T-cell (primary cell): ENCODE results near the gene NAA40. TPM values are rescaled to one million over a fixed set of nuclear protein-coding genes. Genes with fewer than 3 reads are reported as not detected.

Source experiments
- ATAC-seq, 4 experiments: fragments of 200-7000 bp in 3 of 4; fragments of 150-1000 bp in 1 of 4; cut with Tn5 transposase; replicated peaks in 1 of 4; 1 replicate in 3 of 4; 2 replicates in 1 of 4; pipeline ENCODE4 v1.10.0; 2021; ENCODE audit warnings: moderate library complexity in 3 of 4, mild to moderate bottlenecking in 2 of 4, moderate number of reproducible peaks in 1 of 4
- CTCF ChIA-PET, 2 donors: fragments of 300-600 bp; sonication (Branson Sonifier 250); formaldehyde crosslinking; loops; one replicate each; lab custom pipeline; 2022; ENCODE audit warnings: antibody characterized with exemption in 2 of 2; lab: Charles Lee
- POLR2A ChIA-PET, 2 donors: fragments of 300-600 bp; sonication (Branson Sonifier 250); formaldehyde crosslinking; loops; one replicate each; lab custom pipeline; 2022; ENCODE audit warnings: antibody characterized with exemption in 2 of 2; lab: Charles Lee
- DNase-seq, 35 experiments: peaks; one replicate each; pipeline versions ENCODE4 v3.0.0 to v3.0.0-alpha.2; 2013 to 2023
- H3K27ac ChIP-seq: one replicate; pipeline ENCODE4 v1.5.1; 2013; ENCODE audit warnings: low read length
- H3K27me3 ChIP-seq, 2 experiments: replicated peaks in 1 of 2; 1 replicate in 1 of 2; 2 replicates in 1 of 2; pipeline versions ENCODE4 v1.6.1 to v1.7.0; 2013; ENCODE audit warnings: low read length in 1 of 2, mixed read lengths in 1 of 2; ENCODE audit not compliant: control insufficient read depth in 2 of 2, insufficient read depth in 2 of 2; ENCODE audit errors: extremely low read depth in 1 of 2
- H3K36me3 ChIP-seq, 2 donors: 1 replicate in 1 of 2; 2 replicates in 1 of 2; pipeline versions ENCODE4 v1.6.1 to v1.7.0; 2013; ENCODE audit warnings: low read length in 1 of 2; ENCODE audit not compliant: control insufficient read depth in 2 of 2, insufficient read depth in 1 of 2; ENCODE audit errors: extremely low read depth in 1 of 2
- H3K4me1 ChIP-seq, 2 experiments: 1 replicate in 1 of 2; 2 replicates in 1 of 2; pipeline versions ENCODE4 v1.6.1 to v1.7.0; 2013; ENCODE audit warnings: low read length in 2 of 2, mixed read lengths in 1 of 2; ENCODE audit not compliant: insufficient read depth in 2 of 2, control insufficient read depth in 1 of 2; ENCODE audit errors: extremely low read depth in 1 of 2
- H3K4me3 ChIP-seq, 2 donors: 1 replicate in 1 of 2; 2 replicates in 1 of 2; pipeline versions ENCODE4 v1.5.1 to v1.7.0; 2013; ENCODE audit warnings: mild to moderate bottlenecking in 2 of 2, low read length in 1 of 2, moderate library complexity in 1 of 2; ENCODE audit not compliant: control insufficient read depth in 1 of 2; ENCODE audit errors: extremely low read depth in 1 of 2
- H3K9me3 ChIP-seq: 2 replicates; pipeline ENCODE4 v1.7.0; 2013
- H3K27ac Mint-ChIP-seq, 2 donors: one replicate each; pipeline ENCODE4 v1.8.0; 2020 to 2021; ENCODE audit warnings: mild to moderate bottlenecking in 2 of 2, mixed read lengths in 2 of 2
- H3K27me3 Mint-ChIP-seq, 2 donors: one replicate each; pipeline ENCODE4 v1.8.0; 2021 to 2022; ENCODE audit warnings: mixed read lengths in 2 of 2
- H3K36me3 Mint-ChIP-seq: one replicate; pipeline ENCODE4 v1.8.0; 2021; ENCODE audit warnings: mixed read lengths
- H3K4me1 Mint-ChIP-seq, 3 donors: one replicate each; pipeline ENCODE4 v1.8.0; 2020 to 2022; ENCODE audit warnings: mixed read lengths in 3 of 3, mild to moderate bottlenecking in 1 of 3
- H3K4me3 Mint-ChIP-seq, 3 donors: one replicate each; pipeline ENCODE4 v1.8.0; 2020 to 2022; ENCODE audit warnings: mild to moderate bottlenecking in 3 of 3, mixed read lengths in 3 of 3, moderate library complexity in 3 of 3
- H3K9me3 Mint-ChIP-seq, 3 donors: one replicate each; pipeline ENCODE4 v1.8.0; 2020 to 2022; ENCODE audit warnings: mixed read lengths in 3 of 3
- WGBS: methylation state at CpG from one replicate; pipeline ENCODE4 v1.1.5; 2013; ENCODE audit warnings: missing lambda C conversion rate; ENCODE audit not compliant: insufficient coverage; 5-methylcytosine and 5-hydroxymethylcytosine counted together
- total RNA-seq, 35 experiments: library from RNA in 6 of 35; stranded (reverse) in 6 of 35; fragments of 120-200 nt in 1 of 35; gene quantifications; one replicate each; pipeline versions ENCODE4 v1.2.1 to v1.2.4 and lab custom pipeline; 2013 to 2026

Gene NAA40
- total RNA-seq, 5 donors from 2014 or later (not counting 1 experiment from before 2014, with no cell fraction given) = 19.0 to 27.5 (median 23.5) TPM

GRCh38 chr11:63897459-63898146 lies 41.2 kb upstream of the NAA40 start:
- Mint-ChIP-seq H3K27ac (no peak overlapping the region), H3K27me3 (no peaks in the 10 kb centered on the region), H3K36me3 (peaks cover 58% of the 10 kb centered on the region), H3K4me3 (no peak overlapping the region), H3K4me1 (peaks cover 21 to 35% (median 35%) of the 10 kb centered on the region in 3 donors), H3K9me3 (no peaks in the 10 kb centered on the region)
- peaks cover under 1 to 14% of the 10 kb centered on the region in 2 experiments for H3K4me1 ChIP-seq
- no peak overlapping the region for H3K4me3 ChIP-seq
- POLR2A ChIA-PET = no interaction called here
- ATAC-seq (no peak), DNase-seq (no peak)
- 98% methylated on average over 4 of the region's 10 CpGs for WGBS
- H3K27ac ChIP-seq = no peak overlapping the region
- no peaks in the 10 kb centered on the region for H3K9me3 ChIP-seq
- CTCF ChIA-PET = interaction anchor here in 1 of 2 donors (0.7 kb wide), 1 partner anchor 23 kb away, joined by 3 read pairs; no protein-coding TSS in a partner anchor
- no peaks in the 10 kb centered on the region for H3K27me3 ChIP-seq
- H3K36me3 ChIP-seq = peaks cover 21 to 77% of the 10 kb centered on the region in 2 donors

GRCh38 chr11:63901660-63902059 lies 37.1 kb upstream of the NAA40 start:
- H3K27me3 ChIP-seq = no peaks in the 10 kb centered on the region
- Mint-ChIP-seq H3K27ac (peak overlapping the region; percentile 11 to 37), H3K27me3 (no peaks in the 10 kb centered on the region), H3K9me3 (no peaks in the 10 kb centered on the region), H3K4me1 (peaks cover 10 to 13% (median 12%) of the 10 kb centered on the region in 3 donors), H3K36me3 (peaks cover 67% of the 10 kb centered on the region), H3K4me3 (no peak overlapping the region)
- DNase-seq (peak in 3 of 35 experiments; percentile 20 to 42 (median 26)), ATAC-seq (no peak)
- no peak overlapping the region for H3K27ac ChIP-seq
- peaks cover 33 to 97% of the 10 kb centered on the region in 2 donors for H3K36me3 ChIP-seq
- POLR2A ChIA-PET = no interaction called here
- no peak overlapping the region for H3K4me3 ChIP-seq
- CTCF ChIA-PET = interaction anchor here in 1 of 2 donors (1.3 to 1.4 kb wide), 2 partner anchors 63 to 65 kb away, joined by 3 to 4 read pairs; partner anchors contain the start of gene MARK2
- 100% methylated on average over 1 of the region's 3 CpGs for WGBS
- peaks cover 0 to 3% of the 10 kb centered on the region in 2 experiments for H3K4me1 ChIP-seq
- H3K9me3 ChIP-seq = no peaks in the 10 kb centered on the region

- WGBS = 92% methylated on average over 14 of the region's 14 CpGs
- Mint-ChIP-seq H3K27ac (peak overlapping the region in 1 of 2 donors; percentile 31), H3K36me3 (peaks cover 55% of the 10 kb centered on the region)
Measured at GRCh38 chr11:63903884-63904283, 34.9 kb upstream of the NAA40 start.

GRCh38 chr11:63904743-63905142 lies 34.1 kb upstream of the NAA40 start:
- H3K9me3 ChIP-seq = no peaks in the 10 kb centered on the region
- Mint-ChIP-seq H3K36me3 (peaks cover 49% of the 10 kb centered on the region), H3K4me3 (no peak overlapping the region), H3K27ac (no peak overlapping the region), H3K9me3 (no peaks in the 10 kb centered on the region), H3K4me1 (peaks cover 3 to 9% (median 6%) of the 10 kb centered on the region in 3 donors), H3K27me3 (no peaks in the 10 kb centered on the region)
- peaks cover 48 to 90% of the 10 kb centered on the region in 2 donors for H3K36me3 ChIP-seq
- peaks cover 0 to 2% of the 10 kb centered on the region in 2 experiments for H3K4me1 ChIP-seq
- H3K27me3 ChIP-seq = no peaks in the 10 kb centered on the region
- DNase-seq = no peak
- CTCF ChIA-PET = interaction anchor here in 1 of 2 donors (0.6 kb wide), 1 partner anchor 9 kb away, joined by 3 read pairs; no protein-coding TSS in a partner anchor
- WGBS = 96% methylated on average over 10 of the region's 13 CpGs
- POLR2A ChIA-PET = no interaction called here
- H3K27ac ChIP-seq = no peak overlapping the region
- ATAC-seq = no peak
- H3K4me3 ChIP-seq = no peak overlapping the region

More at GRCh38 chr11:63903884-63904283, 34.9 kb upstream of the NAA40 start:
- ChIA-PET CTCF (no interaction called here), POLR2A (no interaction called here)
- Histone ChIP-seq H3K4me1 (peaks cover 0 to 2% of the 10 kb centered on the region in 2 experiments), H3K9me3 (no peaks in the 10 kb centered on the region), H3K36me3 (peaks cover 44 to 97% of the 10 kb centered on the region in 2 donors), H3K27me3 (no peaks in the 10 kb centered on the region), H3K27ac (no peak overlapping the region), H3K4me3 (no peak overlapping the region)
- no peak for DNase-seq
- H3K27me3 Mint-ChIP-seq = no peaks in the 10 kb centered on the region
- H3K9me3 Mint-ChIP-seq = no peaks in the 10 kb centered on the region
- H3K4me3 Mint-ChIP-seq = no peak overlapping the region
- ATAC-seq = no peak
- H3K4me1 Mint-ChIP-seq = peaks cover 3 to 9% (median 6%) of the 10 kb centered on the region in 3 donors

- Mint-ChIP-seq H3K4me3 (no peak overlapping the region), H3K36me3 (peaks cover 48% of the 10 kb centered on the region), H3K27me3 (no peaks in the 10 kb centered on the region), H3K4me1 (peaks cover 3 to 9% (median 6%) of the 10 kb centered on the region in 3 donors), H3K9me3 (no peaks in the 10 kb centered on the region), H3K27ac (no peak overlapping the region)
- ChIA-PET POLR2A (no interaction called here), CTCF (interaction anchor here in 1 of 2 donors (0.6 kb wide), 2 partner anchors 10 to 29 kb away, joined by 3 to 5 read pairs; no protein-coding TSS in a partner anchor)
- ATAC-seq (no peak), DNase-seq (no peak)
- Histone ChIP-seq H3K9me3 (no peaks in the 10 kb centered on the region), H3K27ac (no peak overlapping the region), H3K36me3 (peaks cover 47 to 86% of the 10 kb centered on the region in 2 donors), H3K4me1 (peaks cover 0 to 2% of the 10 kb centered on the region in 2 experiments), H3K4me3 (no peak overlapping the region), H3K27me3 (no peaks in the 10 kb centered on the region)
- 100% methylated on average over 1 of the region's 6 CpGs for WGBS
Measured at GRCh38 chr11:63905179-63905578, 33.6 kb upstream of the NAA40 start.

- ATAC-seq (no peak), DNase-seq (no peak)
- CTCF ChIA-PET = interaction anchor here (0.5 to 1.5 kb wide), 5 partner anchors 15 to 69 kb away, joined by 3 to 19 read pairs (median 3); partner anchors contain the start of gene MARK2 (in 1 of the 2)
- Histone ChIP-seq H3K27ac (no peak overlapping the region), H3K4me1 (peaks cover 0 to 2% of the 10 kb centered on the region in 2 experiments), H3K9me3 (no peaks in the 10 kb centered on the region), H3K36me3 (peaks cover 40 to 79% of the 10 kb centered on the region in 2 donors), H3K4me3 (no peak overlapping the region), H3K27me3 (no peaks in the 10 kb centered on the region)
- WGBS = no CpG with 5 or more reads among the region's 4 CpGs
- H3K9me3 Mint-ChIP-seq = no peaks in the 10 kb centered on the region
- H3K36me3 Mint-ChIP-seq = peaks cover 44% of the 10 kb centered on the region
- no peaks in the 10 kb centered on the region for H3K27me3 Mint-ChIP-seq
- no peak overlapping the region for H3K27ac Mint-ChIP-seq
- peaks cover 3 to 9% (median 6%) of the 10 kb centered on the region in 3 donors for H3K4me1 Mint-ChIP-seq
- H3K4me3 Mint-ChIP-seq = no peak overlapping the region
- POLR2A ChIA-PET = no interaction called here
Measured at GRCh38 chr11:63906087-63906486, 32.7 kb upstream of the NAA40 start.
